ENCODE measurements around the gene CHKB. TPM values are rescaled to one million over a fixed set of nuclear protein-coding genes. Genes with fewer than 3 reads are reported as not detected.

The CHKB gene
- total and polyA plus RNA-seq, 10 of the 15 experiments (the other 5 are each of a cell fraction or from before 2014, with no cell fraction given) = 10.0 to 93.9 (median 57.0) TPM

DNA sequence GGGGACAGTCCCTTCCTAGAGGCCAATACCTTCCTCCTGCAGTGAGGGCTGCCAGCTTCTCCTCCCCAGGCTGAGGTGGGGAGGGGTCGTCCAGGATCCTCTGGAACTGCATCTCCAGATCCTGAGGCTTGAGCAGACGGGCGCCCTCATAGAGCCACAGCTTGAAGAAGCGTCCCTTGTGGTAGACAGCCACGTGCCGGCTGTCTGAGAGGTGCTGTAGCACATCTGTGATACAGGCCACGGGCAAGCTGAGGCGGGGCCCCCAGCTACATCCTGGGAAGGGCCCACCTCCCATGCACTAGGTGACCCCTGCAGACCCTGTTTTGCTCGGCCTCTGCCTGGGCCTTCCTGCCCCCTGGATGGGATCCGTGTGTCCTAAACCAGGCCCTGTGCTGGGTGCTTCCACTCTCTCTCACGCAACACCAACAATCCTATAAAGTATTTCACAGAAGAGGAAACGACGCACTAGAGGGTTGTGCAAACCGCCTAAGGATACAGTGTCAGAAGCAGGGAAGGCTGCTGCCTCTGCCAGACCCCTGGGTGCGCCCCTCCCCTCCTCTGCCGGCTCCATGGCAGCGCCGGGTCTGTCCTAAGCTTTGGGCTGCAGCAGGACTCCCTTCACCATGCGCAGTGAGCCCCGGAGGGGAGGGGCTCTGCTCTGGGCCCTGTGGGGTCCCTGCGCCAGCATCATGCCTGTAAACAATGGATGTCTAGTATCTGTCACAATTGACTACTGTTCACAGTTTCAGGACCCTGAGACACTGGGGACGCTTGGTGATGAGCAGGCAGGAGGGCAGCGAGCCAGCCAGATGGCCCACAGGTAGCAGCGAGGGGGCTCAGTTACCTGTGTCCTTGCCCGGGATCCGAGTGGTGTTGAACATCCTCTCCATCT lies 8.9 kb downstream of the CHKB start (continued):
- TF ChIP-seq, protein P1, sequence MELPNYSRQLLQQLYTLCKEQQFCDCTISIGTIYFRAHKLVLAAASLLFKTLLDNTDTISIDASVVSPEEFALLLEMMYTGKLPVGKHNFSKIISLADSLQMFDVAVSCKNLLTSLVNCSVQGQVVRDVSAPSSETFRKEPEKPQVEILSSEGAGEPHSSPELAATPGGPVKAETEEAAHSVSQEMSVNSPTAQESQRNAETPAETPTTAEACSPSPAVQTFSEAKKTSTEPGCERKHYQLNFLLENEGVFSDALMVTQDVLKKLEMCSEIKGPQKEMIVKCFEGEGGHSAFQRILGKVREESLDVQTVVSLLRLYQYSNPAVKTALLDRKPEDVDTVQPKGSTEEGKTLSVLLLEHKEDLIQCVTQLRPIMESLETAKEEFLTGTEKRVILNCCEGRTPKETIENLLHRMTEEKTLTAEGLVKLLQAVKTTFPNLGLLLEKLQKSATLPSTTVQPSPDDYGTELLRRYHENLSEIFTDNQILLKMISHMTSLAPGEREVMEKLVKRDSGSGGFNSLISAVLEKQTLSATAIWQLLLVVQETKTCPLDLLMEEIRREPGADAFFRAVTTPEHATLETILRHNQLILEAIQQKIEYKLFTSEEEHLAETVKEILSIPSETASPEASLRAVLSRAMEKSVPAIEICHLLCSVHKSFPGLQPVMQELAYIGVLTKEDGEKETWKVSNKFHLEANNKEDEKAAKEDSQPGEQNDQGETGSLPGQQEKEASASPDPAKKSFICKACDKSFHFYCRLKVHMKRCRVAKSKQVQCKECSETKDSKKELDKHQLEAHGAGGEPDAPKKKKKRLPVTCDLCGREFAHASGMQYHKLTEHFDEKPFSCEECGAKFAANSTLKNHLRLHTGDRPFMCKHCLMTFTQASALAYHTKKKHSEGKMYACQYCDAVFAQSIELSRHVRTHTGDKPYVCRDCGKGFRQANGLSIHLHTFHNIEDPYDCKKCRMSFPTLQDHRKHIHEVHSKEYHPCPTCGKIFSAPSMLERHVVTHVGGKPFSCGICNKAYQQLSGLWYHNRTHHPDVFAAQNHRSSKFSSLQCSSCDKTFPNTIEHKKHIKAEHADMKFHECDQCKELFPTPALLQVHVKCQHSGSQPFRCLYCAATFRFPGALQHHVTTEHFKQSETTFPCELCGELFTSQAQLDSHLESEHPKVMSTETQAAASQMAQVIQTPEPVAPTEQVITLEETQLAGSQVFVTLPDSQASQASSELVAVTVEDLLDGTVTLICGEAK (IDR thresholded peaks at IDR 0.05; ENCODE audit: borderline replicate concordance) = no peak
- TF ChIP-seq SREBF1 (IDR thresholded peaks at IDR 0.05; ENCODE audit: low read length) (no peak), ZNF274 (IDR thresholded peaks at IDR 0.05; ENCODE audit: insufficient read depth, insufficient read length) (no peak)

DNA sequence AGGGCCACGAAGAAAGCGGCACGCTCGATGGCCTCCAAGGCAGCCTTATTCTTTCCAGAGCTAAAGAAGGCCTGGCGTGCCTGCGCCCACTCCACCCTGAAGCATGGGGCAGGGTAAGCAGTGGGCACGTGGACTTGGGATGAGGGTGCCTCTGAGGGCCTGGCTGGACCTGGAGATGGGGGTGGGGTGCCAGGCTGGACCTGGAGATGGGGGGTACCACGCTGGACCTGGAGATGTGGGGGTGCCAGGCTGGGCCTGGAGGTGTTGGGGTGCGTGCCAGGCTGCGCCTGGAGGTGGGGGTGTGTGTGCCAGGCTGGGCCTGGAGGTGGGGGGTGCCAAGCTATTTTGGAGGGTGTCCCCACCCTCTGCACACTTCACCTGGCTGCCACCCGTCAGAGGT lies 9.7 kb downstream of the CHKB start:
- ChIA-PET POLR2A (interaction anchor here (0.6 kb wide), 1 partner anchor 238 kb away, joined by 5 read pairs; no protein-coding TSS in a partner anchor), CTCF (interaction anchor here (1.2 to 2.1 kb wide), 2 partner anchors 10 to 48 kb away, joined by 4 to 12 read pairs; partner anchors contain the start of gene SYCE3), SMC1A (ENCODE audit: uncharacterized antibody, unreplicated experiment) (interaction anchor here (0.9 kb wide), 1 partner anchor 10 kb away, joined by 3 read pairs; the partner anchor contains the start of gene SYCE3), RAD21 (ENCODE audit: unreplicated experiment) (no interaction called here)
- FAIRE-seq = no peak
- no peaks in the 10 kb centered on the region for H3K27me3 ChIP-seq (replicated peaks in 1 of 2; ENCODE audit: control insufficient read depth in 2 of 2, insufficient read depth in 2 of 2, low read length in 1 of 2)
- H4K20me1 ChIP-seq (ENCODE audit: control insufficient read depth, insufficient read depth) = no peaks in the 10 kb centered on the region
- no peak for DNase-seq (ENCODE audit: low read depth, low spot score)
- no peak for ATAC-seq
- in situ Hi-C loops (cut with MboI) (no loop called here), intact Hi-C loops (cut with micrococcal nuclease; ENCODE audit: unreplicated experiment) (no loop called here)
- no peak overlapping the region for H3K9ac ChIP-seq (ENCODE audit: control insufficient read depth, insufficient read depth, low read length)
- peaks cover 7% of the 10 kb centered on the region for H3K4me1 ChIP-seq (ENCODE audit: control insufficient read depth, insufficient read depth, low read length)
- no peak for TF ChIP-seq HCFC1 (IDR thresholded peaks at IDR 0.05; ENCODE audit: low read length)
- no peak for TF ChIP-seq SPI1 (IDR thresholded peaks at IDR 0.05; ENCODE audit: borderline replicate concordance, insufficient read depth, low read depth, low read length)
- peaks cover 14 to 20% of the 10 kb centered on the region in 2 experiments; a peak in 3 of 4 replicates for H3K36me3 ChIP-seq (ENCODE audit: control insufficient read depth in 2 of 2, insufficient read depth in 2 of 2, low read length in 1 of 2)
- BruUV-seq (replicated peaks) = no TSS peak
- no peak overlapping the region for H3K4me2 ChIP-seq (ENCODE audit: control insufficient read depth, insufficient read depth)
- H2AFZ ChIP-seq (ENCODE audit: control insufficient read depth, low read depth, low read length) = no peak overlapping the region
- H3K27ac ChIP-seq (ENCODE audit: control insufficient read depth, insufficient read depth) = no peak overlapping the region
- 94% methylated on average over 11 of the region's 11 CpGs for WGBS (ENCODE audit: insufficient coverage, insufficient replicate concordance, low lambda C conversion rate, missing lambda C conversion rate)
- H3K4me3 ChIP-seq = no peak overlapping the region
- no peaks in the 10 kb centered on the region for H3K9me3 ChIP-seq (replicated peaks; ENCODE audit: control insufficient read depth, insufficient read depth, low read length)
- H3K79me2 ChIP-seq (ENCODE audit: control insufficient read depth, insufficient read depth, low read length) = no peaks in the 10 kb centered on the region

Data from GM12878 (cell line).